Pancreas (tissue), 10 donors: ENCODE measurements around the gene CD83. TPM values are rescaled to one million over a fixed set of nuclear protein-coding genes. Genes with fewer than 3 reads are reported as not detected.

ENCODE experiments used
- ATAC-seq, 4 donors: fragments of 200-7000 bp; cut with Tn5 transposase; one replicate each; pipeline versions ENCODE4 v1.8.0 to v1.9.1; 2020; ENCODE audit warnings: mild to moderate bottlenecking in 4 of 4, moderate library complexity in 4 of 4
- DNase-seq, 6 donors: peaks; one replicate each; pipeline ENCODE4 v3.0.0-alpha.2; 2020
- FAIRE-seq: peaks from 2 replicates; lab custom pipeline; 2012; peaks lifted over from hg19 to GRCh38; lab: Jason Lieb, UNC
- H3K27ac ChIP-seq, 4 donors: fragments of 200-600 bp; sonication (generic); 1 replicate in 3 of 4; 2 replicates in 1 of 4; pipeline versions ENCODE4 v1.5.0 to v1.8.0; 2020
- H3K27me3 ChIP-seq, 4 donors: fragments of 200-600 bp; one replicate each; pipeline ENCODE4 v1.8.0; 2021
- H3K36me3 ChIP-seq, 3 donors: fragments of 200-600 bp; sonication (generic) in 1 of 3; one replicate each; pipeline versions ENCODE4 v1.5.0 to v1.8.0; 2020 to 2021
- H3K4me1 ChIP-seq, 3 donors: fragments of 200-600 bp; one replicate each; pipeline ENCODE4 v1.8.0; 2021
- H3K4me3 ChIP-seq, 4 donors: fragments of 200-600 bp; sonication (generic) in 2 of 4; one replicate each; pipeline versions ENCODE4 v1.5.0 to v1.8.0; 2020 to 2021
- H3K9me3 ChIP-seq, 4 donors: fragments of 200-600 bp; one replicate each; pipeline ENCODE4 v1.8.0; 2021
- CTCF ChIP-seq, 4 donors: fragments of 200-600 bp; sonication (generic) in 3 of 4; IDR thresholded peaks; one replicate each; pipeline versions ENCODE4 v1.5.0 to v1.8.0; 2021; ENCODE audit warnings: antibody characterized with exemption in 4 of 4
- WGBS, 2 donors: extraction: QIAGEN DNeasy Blood & Tissue Kit; methylation state at CpG; one replicate each; pipeline ENCODE4 v1.1.7; 2013; 5-methylcytosine and 5-hydroxymethylcytosine counted together
- intact Hi-C, 3 donors: fragments of 100-400 bp; cut with DNase I; formaldehyde crosslinking; loops; one replicate each; pipeline versions ENCODE4 v1.11.1 to v1.14.2; 2022
- polyA plus RNA-seq, 2 donors: library from polyadenylated mRNA; stranded (reverse); fragments of 200-250 nt; gene quantifications; one replicate each; pipeline ENCODE4 v1.2.3, GENCODE V29; 2013
- total RNA-seq, 6 donors: library from RNA; stranded (reverse); fragmentation: NEBNext Ultra II Directional in 4 of 6; extraction: Animal tissue kit (Norgen Biotek cat#: 25700) in 4 of 6; gene quantifications; one replicate each; pipeline versions ENCODE4 v1.2.1 to v1.2.4, GENCODE V29; 2021 to 2023
- donor health status: healthy with polysubstance abuse.
- donor health status: DM: no; HTN: no; CAD: no; lungs with moderate emphysema.
- donor health status: DM: no; HTN: no; CAD: no.
- donor health status: control.
- donor health status: control.
- donor health status: Bipolar disorder and iron deficiency.
- donor health status: DM: yes; HTN: yes; CAD: no.
- donor health status: DM: no; HTN: no; CAD: no.
- donor health status: DM: no; HTN: no; CAD: no.
- donor health status: DM: yes; HTN: yes; CAD: no.

The CD83 gene
- total and polyA plus RNA-seq, 8 donors = 0.72 to 5.1 (median 1.3) TPM

- Histone ChIP-seq H3K4me3 (no peak overlapping the region), H3K27me3 (no peaks in the 10 kb centered on the region), H3K27ac (no peak overlapping the region), H3K9me3 (no peaks in the 10 kb centered on the region), H3K4me1 (no peaks in the 10 kb centered on the region), H3K36me3 (no peaks in the 10 kb centered on the region)
- FAIRE-seq = no peak
- WGBS, 2 donors = 60 to 65% methylated on average over 3 of the region's 3 CpGs
- intact Hi-C loops = no loop called here
- TF ChIP-seq CTCF (IDR thresholded peaks at IDR 0.05) = no peak
- DNase-seq = no peak
- no peak for ATAC-seq
These were observed 33.8 kb upstream of the CD83 start for GRCh38 chr6:14083751-14084150.

- intact Hi-C loops = no loop called here
- no peak for ATAC-seq
- no peaks in the 10 kb centered on the region for H3K36me3 ChIP-seq
- DNase-seq = no peak
- no peaks in the 10 kb centered on the region for H3K9me3 ChIP-seq
- no peak for FAIRE-seq
- H3K27ac ChIP-seq = no peak overlapping the region
- WGBS, 2 donors = 79 to 87% methylated on average over 11 of the region's 11 CpGs
- H3K27me3 ChIP-seq = no peaks in the 10 kb centered on the region
- no peak for TF ChIP-seq CTCF (IDR thresholded peaks at IDR 0.05)
- H3K4me1 ChIP-seq = no peaks in the 10 kb centered on the region
- H3K4me3 ChIP-seq = no peak overlapping the region
These were observed 33.2 kb upstream of the CD83 start for GRCh38 chr6:14084388-14084787.

- ATAC-seq = no peak
- H3K27me3 ChIP-seq = no peaks in the 10 kb centered on the region
- no peak for DNase-seq
- FAIRE-seq = no peak
- 84% methylated on average over 5 of the region's 5 CpGs for WGBS, 2 donors
- no peaks in the 10 kb centered on the region for H3K9me3 ChIP-seq
- no peaks in the 10 kb centered on the region for H3K36me3 ChIP-seq
- H3K4me1 ChIP-seq = no peaks in the 10 kb centered on the region
- no peak overlapping the region for H3K27ac ChIP-seq
- no peak overlapping the region for H3K4me3 ChIP-seq
- intact Hi-C loops = no loop called here
- TF ChIP-seq CTCF (IDR thresholded peaks at IDR 0.05) = no peak
These were observed 32.3 kb upstream of the CD83 start for GRCh38 chr6:14085176-14085787.

- no peak for DNase-seq
- intact Hi-C loops = no loop called here
- Histone ChIP-seq H3K4me3 (no peak overlapping the region), H3K9me3 (no peaks in the 10 kb centered on the region), H3K36me3 (no peaks in the 10 kb centered on the region), H3K27ac (no peak overlapping the region), H3K27me3 (peaks cover 0 to 7% (median 0%) of the 10 kb centered on the region in 4 donors), H3K4me1 (no peaks in the 10 kb centered on the region)
- ATAC-seq = no peak
- TF ChIP-seq CTCF (IDR thresholded peaks at IDR 0.05) = no peak
- WGBS, 2 donors = 70 to 94% methylated on average over 1 of the region's 1 CpG
- FAIRE-seq = no peak
These were observed 30.9 kb upstream of the CD83 start for GRCh38 chr6:14086701-14087100.

- no peak for DNase-seq
- no peak for FAIRE-seq
- intact Hi-C loops = no loop called here
- no peak for ATAC-seq
- Histone ChIP-seq H3K36me3 (no peaks in the 10 kb centered on the region), H3K4me3 (no peak overlapping the region), H3K4me1 (no peaks in the 10 kb centered on the region), H3K27me3 (peaks cover 0 to 7% (median 0%) of the 10 kb centered on the region in 4 donors), H3K9me3 (no peaks in the 10 kb centered on the region), H3K27ac (no peak overlapping the region)
- no peak for TF ChIP-seq CTCF (IDR thresholded peaks at IDR 0.05)
- WGBS, 2 donors = 41 to 49% methylated on average over 4 of the region's 4 CpGs
These were observed 28.9 kb upstream of the CD83 start for GRCh38 chr6:14088600-14089192.
